Stimulated activated CD8-positive, alpha-beta memory T cell treated with anti-CD3 and anti-CD28 coated beads, Interleukin-15, amount 100 ng/mL, for 48 hours (primary cell): Measurements from ENCODE around the gene CX3CR1.
"Not testable (repeated sequence)": the region's sequence is repeated elsewhere in the genome, so short reads cannot be mapped to it uniquely, and the experiment has no call there.

ENCODE experiments used
- DNase-seq, 2 donors: peaks; one replicate each; pipeline ENCODE4 v3.0.0-alpha.2; 2020; ENCODE audit warnings: low read depth in 2 of 2

The CX3CR1 gene, protein sequence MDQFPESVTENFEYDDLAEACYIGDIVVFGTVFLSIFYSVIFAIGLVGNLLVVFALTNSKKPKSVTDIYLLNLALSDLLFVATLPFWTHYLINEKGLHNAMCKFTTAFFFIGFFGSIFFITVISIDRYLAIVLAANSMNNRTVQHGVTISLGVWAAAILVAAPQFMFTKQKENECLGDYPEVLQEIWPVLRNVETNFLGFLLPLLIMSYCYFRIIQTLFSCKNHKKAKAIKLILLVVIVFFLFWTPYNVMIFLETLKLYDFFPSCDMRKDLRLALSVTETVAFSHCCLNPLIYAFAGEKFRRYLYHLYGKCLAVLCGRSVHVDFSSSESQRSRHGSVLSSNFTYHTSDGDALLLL

DNA sequence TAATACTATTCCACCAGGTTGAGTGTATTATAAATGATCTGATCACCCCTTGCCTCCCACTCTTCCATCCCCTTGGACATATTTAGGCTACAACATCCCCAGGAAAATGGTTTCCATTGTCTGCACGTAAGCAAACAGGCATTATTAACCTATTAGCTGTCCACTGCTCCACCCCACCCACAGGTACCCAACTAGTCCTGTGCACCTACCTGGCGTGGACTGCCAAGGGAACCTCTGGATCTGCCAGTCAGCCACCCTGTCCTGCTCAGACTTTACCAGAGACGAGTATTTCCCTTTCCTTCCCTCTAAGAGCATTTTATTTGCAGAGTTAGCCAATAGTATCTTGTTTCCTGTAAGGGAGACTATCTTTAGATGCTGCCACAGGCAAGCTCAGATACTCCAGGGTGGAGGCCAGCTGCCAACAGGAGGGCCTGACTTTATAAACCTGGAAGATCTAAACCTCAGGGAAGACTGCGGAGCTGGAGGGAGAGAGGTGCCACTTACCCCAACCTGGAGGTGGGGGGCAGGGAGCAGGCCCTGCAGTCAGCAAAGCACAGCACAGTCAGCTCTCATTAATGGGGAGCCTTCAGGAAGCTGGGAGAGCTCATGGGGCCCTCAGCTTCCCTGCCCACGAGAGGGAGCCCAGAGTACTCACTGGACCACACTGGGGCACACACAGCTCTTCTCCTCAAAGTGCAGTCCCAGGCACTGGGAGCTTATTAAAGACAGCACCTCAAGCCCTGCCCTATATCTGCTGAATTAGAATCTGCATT is at the start of gene CX3CR1:
Gene CX3CR1 (minus strand): TSS at position 292 of the 773 bp plus-strand sequence. CDS start 13,527 bp downstream, outside the sequence.
- DNase-seq, result no peak

DNA sequence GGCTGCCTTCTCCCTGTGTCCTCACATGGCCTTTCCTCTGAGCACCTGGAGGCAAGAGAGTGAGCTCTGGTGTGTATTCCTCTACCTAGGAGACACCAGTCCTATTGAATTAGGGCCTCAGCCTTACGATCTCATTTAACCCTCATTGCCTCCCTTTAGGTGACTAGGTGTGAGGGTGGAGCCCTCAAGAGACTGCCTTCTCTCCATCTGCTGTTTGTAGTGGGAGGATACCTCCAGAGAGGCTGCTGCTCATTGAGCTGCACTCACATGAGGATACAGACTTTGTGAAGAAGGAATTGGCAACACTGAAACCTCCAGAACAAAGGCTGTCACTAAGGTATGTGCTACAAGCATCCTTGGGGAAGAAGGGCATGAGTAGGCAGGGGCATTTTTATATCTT is 49.7 kb upstream of the CX3CR1 start, which contains the start of gene CCR8:
Gene CCR8 (plus strand): TSS at position 217 of the 400 bp plus-strand sequence. CDS start 2,623 bp downstream, outside the sequence.
- DNase-seq, result no peak

DNA sequence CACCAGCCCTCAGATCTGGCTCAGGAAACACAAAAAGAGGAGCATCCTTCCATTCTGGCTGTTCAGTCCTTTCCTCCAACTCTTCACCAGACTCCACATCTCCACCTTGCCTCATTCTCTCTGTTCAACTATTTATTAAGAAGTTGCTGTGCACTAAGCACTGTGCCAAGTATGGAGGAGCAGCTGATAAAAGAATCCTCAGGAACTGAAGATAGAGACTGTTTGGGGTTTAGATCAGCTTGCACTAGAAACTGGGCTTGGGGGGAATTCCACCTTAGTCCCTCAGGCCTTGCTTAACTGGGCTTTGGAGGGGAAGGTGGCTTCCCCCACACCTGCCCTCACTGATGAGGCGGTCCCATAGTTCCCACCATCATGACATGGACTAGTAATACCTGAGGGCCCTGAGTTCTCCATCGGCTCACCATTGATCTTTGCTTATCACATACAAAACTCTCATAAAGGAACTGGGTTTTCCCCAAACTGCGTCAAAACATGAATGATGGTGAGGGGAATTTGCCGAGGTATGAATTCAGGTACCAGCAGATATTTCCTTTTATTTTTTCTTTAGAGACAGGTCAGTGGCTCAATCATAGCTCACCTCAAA is 48.0 kb upstream of the CX3CR1 start:
- peak in 1 of 2 donors; percentile 21 for DNase-seq

DNA sequence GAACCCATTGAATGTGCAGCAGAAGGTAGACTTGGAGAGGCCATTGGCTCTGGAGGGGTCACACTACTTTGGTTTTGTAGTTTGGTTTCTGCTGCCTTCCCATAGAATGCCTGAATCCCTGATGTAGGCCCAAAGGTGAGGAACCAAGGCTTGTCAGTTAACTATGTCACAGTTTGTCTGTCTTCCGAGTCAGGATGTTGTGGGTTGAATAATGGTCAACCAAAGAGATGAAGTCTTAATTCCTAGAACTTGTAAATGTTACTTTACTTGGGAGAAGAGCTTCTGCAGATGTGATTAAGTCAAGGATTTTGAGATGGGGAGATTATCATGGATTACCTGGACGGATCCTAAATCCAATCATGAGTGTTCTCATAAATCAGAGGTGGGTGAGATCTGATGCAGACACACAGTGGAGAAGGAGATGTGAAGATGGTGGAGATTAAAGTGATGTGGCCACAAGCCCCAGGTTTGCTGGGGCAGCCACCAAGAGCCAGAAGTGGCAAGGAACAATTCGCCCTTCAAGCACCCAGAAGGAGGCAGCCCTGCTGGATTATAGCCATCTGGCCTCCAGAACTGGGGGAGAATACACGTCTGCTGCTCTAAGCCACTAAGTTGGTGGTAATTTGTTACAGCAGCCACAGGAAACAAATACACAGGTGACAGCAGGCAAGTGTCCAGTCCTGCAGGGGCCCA is 47.4 kb upstream of the CX3CR1 start:
- no peak for DNase-seq

DNA sequence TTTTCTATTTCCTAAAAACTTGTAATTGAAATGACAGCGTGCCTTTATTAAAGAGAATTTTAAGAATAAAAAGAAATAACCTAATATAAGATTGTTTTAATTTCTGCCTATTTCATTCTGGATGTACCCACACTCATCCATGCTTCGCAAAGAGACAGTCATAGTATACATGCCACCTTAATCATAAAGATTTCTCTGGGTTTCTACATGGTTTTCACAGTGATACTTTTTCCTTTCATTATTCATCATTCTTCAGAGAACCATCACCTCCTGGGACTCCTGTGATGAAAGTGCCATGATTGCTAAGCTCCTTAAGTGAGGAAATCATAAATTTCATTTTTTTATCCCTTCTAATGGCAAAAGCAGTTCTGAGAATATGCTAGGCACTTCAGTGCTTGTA is 45.4 kb upstream of the CX3CR1 start:
- DNase-seq, result no peak

DNA sequence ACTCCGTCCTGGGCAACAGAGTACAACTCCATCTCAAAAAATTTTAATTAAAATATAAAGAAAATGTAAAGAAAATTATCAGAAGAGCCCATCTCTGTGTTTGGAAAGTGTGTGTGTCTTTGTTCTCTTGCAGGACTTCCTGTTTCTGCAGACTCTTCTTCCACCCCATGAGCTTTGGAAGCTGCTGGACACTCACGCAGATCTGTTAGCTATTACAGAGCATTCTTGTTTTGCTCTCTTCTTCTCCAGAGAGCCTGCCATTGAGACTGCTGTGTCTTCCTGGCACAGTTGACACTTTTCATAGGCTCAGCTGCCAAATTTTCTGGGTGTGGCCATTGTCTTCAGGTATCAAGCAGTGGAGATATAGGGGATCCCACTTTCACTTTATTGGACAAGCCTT is 43.7 kb upstream of the CX3CR1 start:
- no peak for DNase-seq

DNA sequence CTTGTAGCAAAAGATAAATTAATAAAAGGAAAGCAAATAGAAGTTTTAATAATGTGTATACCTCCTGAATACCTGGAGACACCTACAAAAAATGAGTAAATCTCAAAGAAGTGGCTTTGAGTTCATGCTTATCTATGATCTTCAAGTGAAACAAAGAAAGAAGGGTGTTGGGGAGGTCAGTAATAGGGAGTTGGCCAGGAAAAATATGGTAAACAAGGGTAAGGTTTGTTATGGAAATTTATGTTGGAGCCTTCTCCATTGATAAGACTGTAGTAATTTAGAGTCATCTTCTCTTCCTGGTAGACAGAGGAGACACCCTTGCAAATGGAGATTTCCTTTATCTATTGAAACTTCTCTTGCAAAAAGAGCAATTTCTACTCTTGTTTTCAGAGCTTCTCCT is 43.1 kb upstream of the CX3CR1 start:
- DNase-seq, result no peak

DNA sequence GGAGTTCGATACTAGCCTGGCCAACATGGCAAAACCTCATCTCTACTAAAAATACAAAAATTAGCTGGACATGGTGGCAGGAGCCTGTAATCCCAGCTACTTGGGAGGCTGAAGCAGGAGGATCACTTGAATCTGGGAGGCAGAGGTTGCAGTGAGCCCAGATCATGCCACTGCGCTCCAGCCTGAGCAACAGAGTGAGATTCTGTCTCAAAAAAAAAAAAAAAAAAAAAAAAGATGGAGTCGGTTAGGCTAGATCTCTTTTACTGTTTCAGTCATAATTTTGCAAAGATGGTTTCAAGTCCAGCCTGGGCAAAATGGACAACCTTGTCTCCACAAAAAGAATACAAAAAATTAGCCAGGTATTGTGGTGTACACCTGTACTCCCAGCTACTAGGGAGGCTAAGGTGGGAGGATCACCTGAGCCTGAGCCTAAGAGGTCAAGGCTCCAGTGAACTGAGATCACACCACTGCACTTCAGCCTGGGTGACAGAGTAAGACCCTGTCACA is 42.4 kb upstream of the CX3CR1 start:
- not testable (repeated sequence) for DNase-seq

DNA sequence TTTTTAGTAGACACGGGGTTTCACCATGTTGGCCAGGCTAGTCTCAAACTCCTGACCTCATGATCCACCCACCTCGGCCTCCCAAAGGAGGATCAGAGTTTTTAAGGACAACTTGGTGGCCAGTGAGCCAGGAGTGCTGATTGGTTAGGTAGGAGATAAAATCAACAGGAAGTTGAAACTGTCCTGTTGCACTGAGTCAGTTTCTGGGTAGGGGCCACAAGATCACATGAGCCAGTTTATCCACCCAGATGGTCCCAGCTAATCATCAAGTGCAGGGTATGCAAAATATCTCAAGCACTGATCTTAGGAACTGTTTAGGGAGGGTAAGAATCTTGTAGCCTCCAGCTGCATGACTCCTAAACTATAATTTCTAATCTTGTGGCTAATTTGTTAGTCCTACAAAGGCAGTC is 41.7 kb upstream of the CX3CR1 start:
- DNase-seq, result not testable (repeated sequence)

DNA sequence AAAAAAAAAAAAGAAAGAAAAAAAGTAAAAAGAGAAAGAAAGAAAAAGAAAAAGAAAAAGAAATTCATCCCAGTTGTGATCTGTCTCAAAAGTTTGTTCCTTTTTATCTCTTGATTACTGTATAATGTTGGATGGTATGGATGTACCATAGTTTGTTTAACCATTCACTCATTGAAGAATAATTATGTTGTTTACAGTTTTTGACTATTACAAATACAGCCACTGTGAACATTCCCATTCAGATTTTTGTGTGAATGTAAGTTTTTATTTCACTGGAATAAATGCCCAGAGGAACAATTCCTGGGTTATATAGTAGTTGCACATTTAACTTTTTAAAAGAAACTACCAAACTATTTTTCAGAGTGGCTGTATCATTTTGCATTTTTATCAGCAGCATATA is 39.4 kb upstream of the CX3CR1 start:
- no peak for DNase-seq

DNA sequence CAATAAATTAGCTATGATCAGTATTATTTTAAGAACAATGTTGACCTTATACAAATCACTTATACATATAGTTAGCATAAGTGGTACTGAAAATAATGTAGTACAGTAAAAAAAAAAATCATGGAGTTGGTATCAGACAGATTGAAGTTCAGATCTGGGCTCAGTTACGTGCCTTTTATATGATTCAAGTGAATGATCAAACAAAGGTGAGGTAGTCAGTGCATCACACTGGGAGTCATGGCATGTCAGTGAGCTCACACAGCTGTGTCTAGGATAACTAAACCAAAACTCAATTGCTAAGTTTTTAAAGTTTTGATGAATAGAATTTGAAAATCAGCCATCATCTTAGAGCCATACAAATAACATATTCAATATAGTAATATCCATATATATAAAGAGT is 38.5 kb upstream of the CX3CR1 start:
- no peak for DNase-seq

DNA sequence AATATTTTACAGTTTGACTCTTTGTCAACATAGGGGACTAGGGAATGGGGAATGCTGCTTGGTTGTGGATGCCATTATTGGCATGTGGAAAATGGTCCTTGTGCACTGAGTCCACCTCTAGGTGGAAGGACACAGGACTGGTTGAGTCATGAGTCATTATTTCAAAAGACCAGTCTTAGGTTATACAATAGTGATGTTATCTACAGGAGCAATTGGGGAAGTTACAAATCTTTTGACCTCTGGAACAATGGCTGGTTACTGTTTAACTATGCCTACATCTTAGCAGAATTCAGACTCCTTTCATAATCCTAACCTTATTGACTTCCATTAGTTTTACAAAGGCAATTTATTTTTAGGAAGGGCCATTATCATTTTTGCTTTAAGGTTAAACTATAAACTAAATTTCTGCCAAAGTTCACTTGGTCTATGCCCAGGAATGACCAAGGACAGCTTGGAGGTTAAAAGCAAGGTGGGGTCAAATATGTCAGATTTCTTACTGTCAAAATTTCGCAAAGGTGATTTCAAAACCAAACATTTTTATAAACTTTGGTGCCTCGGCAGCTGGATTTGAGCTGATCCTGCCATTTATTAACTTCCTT is 37.8 kb upstream of the CX3CR1 start:
- no peak for DNase-seq

DNA sequence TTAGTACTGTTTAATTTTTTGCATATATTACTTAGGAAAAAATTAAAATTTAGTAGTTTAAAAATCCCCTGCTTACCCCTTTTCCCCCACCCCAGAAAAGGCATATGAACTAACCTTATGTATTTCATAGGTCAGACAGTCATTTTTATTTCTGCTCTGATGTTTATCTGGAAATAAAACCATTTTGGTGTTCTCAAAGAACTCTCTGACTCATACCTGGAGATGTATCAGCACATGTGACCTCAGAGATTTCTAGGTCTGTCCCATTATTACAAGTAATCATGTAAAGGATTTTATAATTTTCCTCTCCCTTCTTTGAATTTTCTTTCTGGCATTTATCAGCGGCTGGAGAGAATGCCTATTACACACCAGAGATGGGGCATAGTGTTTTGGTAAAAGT is 35.6 kb upstream of the CX3CR1 start:
- no peak for DNase-seq

DNA sequence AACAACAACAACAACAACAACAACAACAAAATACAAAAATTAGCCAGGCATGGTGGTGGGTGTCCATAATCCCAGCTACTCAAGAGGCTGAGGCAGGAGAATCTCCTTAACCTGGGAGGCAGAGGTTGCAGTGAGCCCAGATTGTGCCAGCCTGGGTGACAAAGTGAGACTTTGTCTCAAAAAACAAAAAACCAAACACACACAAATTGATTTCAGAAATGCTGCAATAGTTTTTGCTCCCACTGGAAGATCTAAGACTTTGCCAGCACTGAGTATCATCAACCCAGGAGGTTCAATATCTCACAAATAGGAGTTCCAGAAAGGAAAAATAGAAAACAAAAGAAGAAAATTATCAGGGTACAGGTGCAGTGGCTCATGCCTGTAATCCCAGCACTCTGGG is 33.5 kb upstream of the CX3CR1 start:
- no peak for DNase-seq

DNA sequence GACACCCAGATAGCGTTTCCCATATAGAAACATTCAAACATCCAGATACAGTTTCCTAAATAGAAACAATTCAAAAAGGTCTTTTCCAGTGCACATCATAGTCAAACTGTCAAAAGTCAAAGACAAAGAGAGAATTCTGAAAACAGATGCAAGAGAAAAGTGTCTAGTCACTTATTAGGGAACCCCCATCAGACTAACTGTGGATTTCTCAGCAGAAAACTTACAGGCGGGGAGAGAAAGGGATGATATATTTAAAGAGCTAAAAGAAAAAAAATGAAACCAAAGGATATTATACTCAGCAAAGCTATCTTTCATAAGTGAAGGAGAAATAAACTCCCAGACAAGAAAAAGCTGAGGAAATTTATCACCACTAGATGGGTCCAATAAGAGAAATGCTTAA is 22.3 kb upstream of the CX3CR1 start:
- DNase-seq, result no peak

DNA sequence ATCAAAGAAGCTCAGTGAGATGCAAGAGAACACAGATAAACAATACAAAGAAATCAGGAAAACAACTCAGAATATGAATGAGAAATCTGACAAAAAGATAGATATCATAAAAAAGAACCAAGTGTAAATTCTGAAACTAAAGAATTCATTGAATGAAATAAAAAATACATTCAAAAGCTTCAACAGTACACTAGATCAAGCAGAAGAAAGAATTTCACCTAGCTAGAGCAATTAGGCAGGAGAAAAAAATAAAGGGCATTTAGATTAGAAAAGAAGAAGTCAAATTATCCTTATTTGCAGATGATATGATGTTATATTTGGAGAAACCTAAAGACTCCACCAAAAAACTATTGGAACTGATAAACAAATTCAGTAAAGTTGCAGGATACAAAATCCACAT is 19.4 kb upstream of the CX3CR1 start:
- DNase-seq, result no peak

DNA sequence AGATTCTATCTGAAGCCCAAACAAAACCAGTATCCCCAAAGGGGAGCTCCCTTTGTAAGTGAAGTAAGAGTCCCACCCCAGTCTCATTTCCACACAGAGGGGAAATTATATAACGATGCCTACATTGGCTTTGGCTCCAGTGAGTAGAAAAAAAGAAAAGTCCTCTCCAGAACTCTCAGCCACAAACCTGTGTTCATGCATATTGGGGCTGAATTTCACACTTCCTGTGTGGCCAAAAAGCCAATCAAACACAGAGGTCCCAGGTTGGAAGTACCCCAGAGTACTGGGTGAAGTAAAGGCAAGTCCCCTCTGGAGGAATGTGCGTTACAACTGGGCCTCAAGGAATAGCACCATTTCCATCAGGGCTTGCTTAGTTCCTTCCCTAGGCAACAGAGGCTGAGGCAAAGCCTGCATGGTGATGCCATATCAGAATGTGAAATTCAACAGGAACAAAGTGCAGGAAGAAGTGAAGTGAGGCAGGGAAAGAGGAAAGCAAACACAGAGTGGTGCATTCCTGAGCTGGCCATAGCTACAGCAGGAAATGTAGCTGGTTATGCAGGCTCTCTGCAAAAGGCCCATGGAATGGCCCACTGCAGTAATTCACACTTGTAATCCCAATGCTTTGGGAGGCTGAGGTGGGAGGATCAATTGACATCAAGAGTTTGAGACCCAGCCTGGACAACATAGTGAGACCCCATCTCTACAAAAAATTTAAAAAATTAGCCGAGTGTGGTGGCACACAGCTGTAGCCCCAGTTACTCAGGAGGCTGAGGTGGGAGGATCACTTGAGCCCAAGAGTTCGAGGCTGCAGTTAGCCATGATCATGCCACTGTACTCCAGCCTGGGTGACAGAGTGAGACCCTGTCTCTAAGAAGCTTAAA is 16.6 kb upstream of the CX3CR1 start:
- no peak for DNase-seq

DNA sequence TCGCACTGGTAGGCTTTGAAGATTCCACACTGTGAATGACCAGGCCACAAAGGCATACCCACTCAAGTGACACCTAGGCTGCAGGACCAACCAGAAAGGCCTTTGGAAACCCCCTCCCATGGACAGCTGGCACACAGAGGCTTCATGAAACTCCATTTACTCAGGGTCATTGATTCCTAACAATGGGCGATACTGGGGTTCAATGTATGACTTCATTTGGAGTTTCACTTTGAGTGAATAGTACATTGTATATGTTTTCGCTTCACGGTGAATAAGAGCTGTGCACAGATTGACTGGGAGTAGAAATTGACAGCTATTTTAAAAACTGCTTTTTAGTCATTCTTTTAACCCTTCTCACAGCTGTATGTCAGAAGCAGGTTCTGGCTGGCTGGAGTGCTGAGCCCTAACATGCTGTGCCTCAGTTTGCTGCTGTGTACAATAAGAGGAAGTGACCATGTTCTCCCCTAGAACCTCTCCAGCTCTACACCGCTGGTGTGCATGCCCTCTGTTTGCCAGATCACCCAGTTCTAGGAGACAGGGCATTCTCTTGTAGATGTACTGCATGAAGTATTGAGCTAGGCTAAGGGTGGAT is 15.4 kb upstream of the CX3CR1 start:
- DNase-seq, result no peak

DNA sequence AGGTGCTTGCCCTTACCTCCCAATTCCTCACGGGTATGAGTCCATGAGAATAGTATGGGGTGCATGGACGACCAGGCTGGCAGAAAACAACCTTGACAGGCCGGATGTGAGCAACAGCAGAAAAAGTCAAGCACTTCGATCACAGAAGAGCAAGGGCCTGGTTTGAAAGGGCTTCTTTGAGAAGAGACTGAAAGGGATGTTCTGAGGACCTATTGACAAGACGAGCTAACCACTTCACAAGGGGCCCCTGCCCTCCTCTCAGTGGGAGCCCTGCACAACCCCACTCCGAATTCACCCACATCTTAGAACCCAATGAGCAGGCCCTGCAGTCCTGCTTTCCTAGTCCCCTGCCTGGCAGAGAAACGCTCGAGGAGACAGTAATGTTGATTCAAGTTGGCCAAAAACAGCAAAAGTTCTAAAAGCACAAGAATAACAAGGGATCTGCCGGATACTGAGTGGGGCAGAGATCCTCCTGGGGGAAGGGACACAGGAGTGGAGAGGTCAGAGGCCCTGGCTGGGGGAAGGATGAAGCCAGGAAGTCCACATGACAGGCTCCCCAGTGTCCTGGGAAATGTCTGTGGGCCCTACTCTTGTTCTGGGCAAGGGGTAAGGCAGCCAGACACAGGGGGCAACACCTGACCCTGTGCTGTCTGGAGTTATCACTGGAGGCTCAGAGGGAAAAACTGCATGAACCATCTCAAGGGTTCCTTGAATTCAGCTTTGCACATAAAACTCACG is 14.8 kb upstream of the CX3CR1 start:
- DNase-seq, result no peak
